GM12872 (cell line): ENCODE results near the gene FRMD4B.

ENCODE experiments used
- TF ChIP-seq, protein P1 (sequence below): IDR thresholded peaks from 3 replicates; pipeline ENCODE4 v1.5.1; 2011; ENCODE audit warnings: low read depth, mild to moderate bottlenecking, low read length, moderate library complexity; ENCODE audit not compliant: insufficient read depth

The FRMD4B gene

DNA sequence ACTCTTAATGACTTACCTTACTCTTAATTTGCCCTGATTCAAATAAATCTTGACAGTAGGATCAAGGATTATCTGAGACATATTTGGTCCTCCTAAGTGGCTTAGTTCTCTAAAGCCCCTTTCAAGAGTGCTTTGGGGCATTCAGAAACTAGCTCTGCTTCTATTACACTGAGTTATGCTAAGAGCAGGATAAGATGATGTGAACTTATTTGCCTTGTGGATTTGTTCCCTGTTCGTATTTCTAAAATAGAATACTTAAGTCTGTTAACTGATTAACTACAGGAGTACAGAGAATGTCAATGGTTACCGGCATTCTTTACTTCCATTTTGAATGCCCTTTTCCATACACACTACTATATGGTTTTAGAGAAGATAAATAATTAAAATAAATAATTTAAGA is 14.8 kb upstream of the FRMD4B start:
- TF ChIP-seq, protein P1, sequence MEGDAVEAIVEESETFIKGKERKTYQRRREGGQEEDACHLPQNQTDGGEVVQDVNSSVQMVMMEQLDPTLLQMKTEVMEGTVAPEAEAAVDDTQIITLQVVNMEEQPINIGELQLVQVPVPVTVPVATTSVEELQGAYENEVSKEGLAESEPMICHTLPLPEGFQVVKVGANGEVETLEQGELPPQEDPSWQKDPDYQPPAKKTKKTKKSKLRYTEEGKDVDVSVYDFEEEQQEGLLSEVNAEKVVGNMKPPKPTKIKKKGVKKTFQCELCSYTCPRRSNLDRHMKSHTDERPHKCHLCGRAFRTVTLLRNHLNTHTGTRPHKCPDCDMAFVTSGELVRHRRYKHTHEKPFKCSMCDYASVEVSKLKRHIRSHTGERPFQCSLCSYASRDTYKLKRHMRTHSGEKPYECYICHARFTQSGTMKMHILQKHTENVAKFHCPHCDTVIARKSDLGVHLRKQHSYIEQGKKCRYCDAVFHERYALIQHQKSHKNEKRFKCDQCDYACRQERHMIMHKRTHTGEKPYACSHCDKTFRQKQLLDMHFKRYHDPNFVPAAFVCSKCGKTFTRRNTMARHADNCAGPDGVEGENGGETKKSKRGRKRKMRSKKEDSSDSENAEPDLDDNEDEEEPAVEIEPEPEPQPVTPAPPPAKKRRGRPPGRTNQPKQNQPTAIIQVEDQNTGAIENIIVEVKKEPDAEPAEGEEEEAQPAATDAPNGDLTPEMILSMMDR = no peak

DNA sequence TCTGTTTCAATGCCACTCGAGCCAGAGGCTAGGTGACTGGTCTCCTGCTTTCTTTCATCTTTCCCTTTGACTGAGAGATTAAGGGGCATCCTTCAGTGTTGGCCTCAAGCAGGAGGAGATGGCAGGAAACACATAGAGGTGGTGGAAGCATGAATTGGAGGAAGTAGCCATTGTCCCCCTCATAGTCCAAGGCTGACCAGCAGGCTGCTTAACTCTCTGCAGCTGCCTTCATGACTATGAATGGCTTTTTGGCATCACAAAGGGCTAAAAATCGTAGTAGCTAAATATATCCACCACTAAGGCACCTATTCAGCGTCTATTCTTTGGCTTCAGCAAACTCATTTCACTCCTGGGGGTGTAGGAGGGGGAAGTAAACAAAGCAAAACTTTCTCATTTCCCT is 7.0 kb upstream of the FRMD4B start:
- TF ChIP-seq, protein P1 = no peak

DNA sequence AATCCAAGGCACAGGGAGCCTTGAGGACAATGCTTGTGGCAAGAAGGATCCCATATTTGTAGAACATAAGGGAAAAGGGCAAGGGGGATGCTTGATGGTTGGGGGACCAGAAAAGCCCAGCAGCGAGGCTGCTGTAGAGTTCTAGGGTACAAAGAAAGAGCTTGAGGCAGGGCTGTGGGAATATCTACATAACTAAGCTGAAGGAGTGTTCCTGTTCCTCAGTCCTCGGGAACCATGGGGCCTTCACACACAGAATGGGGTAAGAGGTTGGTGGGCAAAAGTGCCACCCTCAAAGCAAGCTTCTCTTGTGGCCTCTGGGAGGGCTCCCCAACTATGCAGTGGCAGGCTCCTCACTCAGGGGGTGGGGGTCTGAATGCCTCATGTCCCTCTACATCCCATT is 6.5 kb upstream of the FRMD4B start:
- TF ChIP-seq, protein P1 = no peak

DNA sequence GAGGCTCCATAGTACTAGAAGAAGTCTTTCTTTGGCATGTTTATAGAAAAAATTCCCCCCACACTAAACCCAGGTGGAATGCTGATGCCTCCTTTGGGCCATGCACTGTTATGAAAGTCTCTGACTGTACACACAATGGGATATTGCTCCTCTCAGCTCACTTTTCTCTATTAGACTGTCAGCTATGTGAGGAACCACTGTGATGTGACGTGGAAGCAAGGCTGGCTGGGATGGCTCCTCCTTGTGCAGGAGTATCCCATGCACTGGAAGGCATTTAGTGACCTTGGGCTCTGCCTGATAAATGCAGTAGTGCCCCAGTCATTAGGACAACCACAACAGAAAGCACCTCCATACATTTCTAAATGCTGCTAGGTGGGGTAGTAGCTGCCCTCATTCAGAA is 5.7 kb upstream of the FRMD4B start:
- TF ChIP-seq, protein P1 = no peak

DNA sequence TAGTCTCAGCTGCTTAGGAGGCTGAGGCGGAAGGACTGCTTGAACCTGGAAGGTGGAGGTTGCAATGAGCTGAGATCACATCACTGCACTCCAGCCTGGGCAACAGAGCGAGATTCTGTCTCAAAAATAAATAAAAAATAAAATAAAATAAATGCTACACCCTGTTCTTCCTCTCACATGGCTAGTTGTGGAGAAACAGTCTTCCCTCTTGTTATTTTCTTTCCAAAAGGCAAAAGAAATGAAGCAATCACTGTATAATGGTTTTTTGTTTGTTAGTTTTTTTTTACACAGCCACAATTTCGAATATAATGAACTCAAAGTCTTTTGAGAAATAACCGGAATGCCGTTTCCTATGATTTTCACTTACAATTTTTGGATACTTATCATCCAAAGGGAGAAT is 4.9 kb upstream of the FRMD4B start:
- TF ChIP-seq, protein P1 = no peak

DNA sequence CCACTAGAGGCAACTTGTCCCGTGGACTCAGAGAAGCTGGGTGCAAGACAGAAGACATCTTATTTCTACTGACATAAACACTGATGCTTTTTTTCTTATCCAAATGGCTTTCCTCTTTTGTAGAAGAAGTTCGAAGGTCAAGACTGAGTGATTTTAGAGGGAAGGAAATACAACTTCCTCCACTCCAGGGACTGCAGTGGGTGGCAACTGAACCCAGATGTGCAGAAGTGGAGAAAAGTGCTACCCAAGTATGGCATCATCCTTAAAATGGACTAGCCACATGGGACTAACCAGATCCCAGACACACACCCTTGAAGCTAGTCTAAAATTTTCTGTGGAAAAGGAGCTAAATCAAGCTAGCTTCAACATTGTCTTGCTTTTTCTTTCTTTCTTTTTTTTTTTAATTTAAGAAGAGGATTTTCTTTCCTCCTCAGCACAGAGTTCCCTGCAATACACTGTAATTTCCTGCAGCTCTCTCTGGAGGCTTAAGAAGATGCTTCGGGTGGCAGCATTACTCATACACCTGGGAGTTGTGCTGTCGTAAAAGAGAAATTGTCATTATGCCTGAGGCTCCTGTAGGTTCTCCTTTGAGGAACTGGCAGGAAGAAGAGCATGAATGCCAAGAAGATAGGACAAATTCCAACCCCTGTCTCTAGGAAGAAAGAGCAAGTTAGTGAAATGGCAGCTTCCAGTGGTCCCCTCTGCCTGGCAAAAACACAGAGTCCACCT is 3.8 kb upstream of the FRMD4B start:
- TF ChIP-seq, protein P1 = no peak

DNA sequence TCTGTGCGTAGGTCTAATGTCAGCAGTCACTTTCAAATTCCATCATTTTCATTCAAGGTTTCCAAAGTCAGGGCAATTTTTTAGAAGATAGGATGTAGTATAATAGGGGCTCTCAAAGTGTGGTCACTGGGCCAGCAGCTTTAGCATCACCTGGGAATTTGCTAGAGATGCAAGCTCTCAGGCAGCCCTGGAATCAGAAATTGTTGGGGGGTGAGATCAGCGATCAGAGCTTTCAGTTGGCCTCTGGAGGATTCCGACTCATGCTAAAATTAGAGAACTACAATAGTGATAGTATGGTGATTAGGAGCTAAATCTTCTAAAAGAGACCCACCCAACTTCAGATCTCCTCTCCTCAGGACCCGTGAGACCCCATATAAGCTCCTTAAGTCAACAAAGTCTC is 2.4 kb upstream of the FRMD4B start:
- TF ChIP-seq, protein P1 = no peak
